HEK293 (cell line): Measurements from ENCODE around the gene CLIP1.

ENCODE experiments used
- GLIS2 ChIP-seq: fragments of 450-650 bp; formaldehyde crosslinking; IDR thresholded peaks from 2 replicates; pipeline ENCODE4 v1.5.1; 2016; ENCODE audit warnings: missing biosample characterization, missing genetic modification characterization
- REST ChIP-seq: fragments of 450-650 bp; formaldehyde crosslinking; IDR thresholded peaks from 2 replicates; pipeline ENCODE4 v1.5.1; 2016; ENCODE audit warnings: missing biosample characterization, missing genetic modification characterization
- SETDB1 ChIP-seq: IDR thresholded peaks from one replicate; pipeline ENCODE4 v1.6.1; 2017; ENCODE audit warnings: mild to moderate bottlenecking, low read length, moderate library complexity, mixed read lengths; ENCODE audit not compliant: insufficient read length
- SP2 ChIP-seq: fragments of 450-650 bp; formaldehyde crosslinking; IDR thresholded peaks from 2 replicates; pipeline ENCODE4 v1.5.1; 2016; ENCODE audit warnings: missing biosample characterization, missing genetic modification characterization
- ZNF677 ChIP-seq: fragments of 450-650 bp; IDR thresholded peaks from 2 replicates; pipeline ENCODE4 v1.5.0; 2018; ENCODE audit warnings: missing biosample characterization, mild to moderate bottlenecking, missing genetic modification characterization, moderate library complexity
- TF ChIP-seq, protein P1 (sequence below): fragments of 450-650 bp; formaldehyde crosslinking; IDR thresholded peaks from 2 replicates; pipeline ENCODE4 v1.5.1; 2016; ENCODE audit warnings: missing biosample characterization, missing genetic modification characterization

DNA sequence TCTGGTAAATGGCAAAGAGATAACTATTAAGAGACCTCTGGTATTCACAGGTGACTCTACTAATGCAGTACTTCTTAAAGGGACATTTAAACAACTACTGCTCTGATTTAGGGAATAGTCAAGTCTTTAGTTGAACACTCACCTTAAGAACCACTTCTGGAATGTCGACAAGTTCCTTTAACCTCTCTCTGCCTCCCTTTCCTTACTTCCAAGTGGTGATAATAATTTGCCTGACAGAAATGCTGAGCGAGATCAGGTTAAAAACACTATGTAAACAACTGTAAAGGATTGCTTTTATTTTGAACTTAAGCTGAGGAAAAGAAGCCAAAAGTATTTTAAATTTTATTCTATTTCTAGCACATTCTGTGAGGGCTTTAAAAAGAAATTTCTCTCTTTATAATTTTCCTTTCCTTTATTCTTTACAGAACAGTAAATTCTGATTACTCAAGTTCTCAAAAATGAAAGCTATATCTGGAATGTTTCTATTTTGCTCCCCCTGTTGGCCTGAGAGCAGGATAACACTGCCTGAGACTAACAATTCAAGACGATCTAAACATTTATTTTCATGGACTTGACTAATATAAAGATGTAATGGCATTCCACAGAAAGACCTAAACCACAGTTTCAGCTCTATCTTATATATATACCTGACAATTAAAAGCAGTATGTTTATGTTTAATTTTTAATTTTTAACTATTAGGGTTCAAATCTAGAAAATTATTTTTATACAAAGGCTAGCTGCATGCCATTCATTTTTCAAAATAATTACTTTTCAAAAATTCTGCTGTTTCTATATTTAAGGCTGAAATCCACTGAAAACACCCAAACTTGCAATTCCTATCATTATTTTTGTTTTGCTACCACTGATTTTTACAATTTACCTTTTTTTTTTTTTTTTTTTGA is 49.1 kb upstream of the CLIP1 start:
- TF ChIP-seq SETDB1 = no peak
- no peak for TF ChIP-seq REST
- TF ChIP-seq, protein P1, sequence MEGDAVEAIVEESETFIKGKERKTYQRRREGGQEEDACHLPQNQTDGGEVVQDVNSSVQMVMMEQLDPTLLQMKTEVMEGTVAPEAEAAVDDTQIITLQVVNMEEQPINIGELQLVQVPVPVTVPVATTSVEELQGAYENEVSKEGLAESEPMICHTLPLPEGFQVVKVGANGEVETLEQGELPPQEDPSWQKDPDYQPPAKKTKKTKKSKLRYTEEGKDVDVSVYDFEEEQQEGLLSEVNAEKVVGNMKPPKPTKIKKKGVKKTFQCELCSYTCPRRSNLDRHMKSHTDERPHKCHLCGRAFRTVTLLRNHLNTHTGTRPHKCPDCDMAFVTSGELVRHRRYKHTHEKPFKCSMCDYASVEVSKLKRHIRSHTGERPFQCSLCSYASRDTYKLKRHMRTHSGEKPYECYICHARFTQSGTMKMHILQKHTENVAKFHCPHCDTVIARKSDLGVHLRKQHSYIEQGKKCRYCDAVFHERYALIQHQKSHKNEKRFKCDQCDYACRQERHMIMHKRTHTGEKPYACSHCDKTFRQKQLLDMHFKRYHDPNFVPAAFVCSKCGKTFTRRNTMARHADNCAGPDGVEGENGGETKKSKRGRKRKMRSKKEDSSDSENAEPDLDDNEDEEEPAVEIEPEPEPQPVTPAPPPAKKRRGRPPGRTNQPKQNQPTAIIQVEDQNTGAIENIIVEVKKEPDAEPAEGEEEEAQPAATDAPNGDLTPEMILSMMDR = no peak
- TF ChIP-seq SP2 (tag by site-specific recombination) = no peak
- no peak for TF ChIP-seq GLIS2
- no peak for TF ChIP-seq ZNF677 (tag by site-specific recombination)
